HL-60 (cell line): Measurements from ENCODE around the gene LCN6.

Experiments
- CTCF ChIP-seq: IDR thresholded peaks from one replicate; pipeline ENCODE4 v1.5.1; 2011; ENCODE audit warnings: low read length, control low read depth, inconsistent platforms; ENCODE audit not compliant: insufficient read depth
- POLR2AphosphoS5 ChIP-seq: IDR thresholded peaks from 2 replicates; pipeline ENCODE4 v1.6.1; 2012; ENCODE audit warnings: low read depth
- REST ChIP-seq: IDR thresholded peaks from 2 replicates; pipeline ENCODE4 v1.6.1; 2012; ENCODE audit warnings: low read depth; ENCODE audit not compliant: insufficient replicate concordance

- TF ChIP-seq CTCF (no peak), POLR2AphosphoS5 (no peak), REST (no peak)
Measured at GRCh38 chr9:136703276-136703860, 45.0 kb downstream of the LCN6 start.
